ENCODE measurements around the gene FBXO46.

DNA sequence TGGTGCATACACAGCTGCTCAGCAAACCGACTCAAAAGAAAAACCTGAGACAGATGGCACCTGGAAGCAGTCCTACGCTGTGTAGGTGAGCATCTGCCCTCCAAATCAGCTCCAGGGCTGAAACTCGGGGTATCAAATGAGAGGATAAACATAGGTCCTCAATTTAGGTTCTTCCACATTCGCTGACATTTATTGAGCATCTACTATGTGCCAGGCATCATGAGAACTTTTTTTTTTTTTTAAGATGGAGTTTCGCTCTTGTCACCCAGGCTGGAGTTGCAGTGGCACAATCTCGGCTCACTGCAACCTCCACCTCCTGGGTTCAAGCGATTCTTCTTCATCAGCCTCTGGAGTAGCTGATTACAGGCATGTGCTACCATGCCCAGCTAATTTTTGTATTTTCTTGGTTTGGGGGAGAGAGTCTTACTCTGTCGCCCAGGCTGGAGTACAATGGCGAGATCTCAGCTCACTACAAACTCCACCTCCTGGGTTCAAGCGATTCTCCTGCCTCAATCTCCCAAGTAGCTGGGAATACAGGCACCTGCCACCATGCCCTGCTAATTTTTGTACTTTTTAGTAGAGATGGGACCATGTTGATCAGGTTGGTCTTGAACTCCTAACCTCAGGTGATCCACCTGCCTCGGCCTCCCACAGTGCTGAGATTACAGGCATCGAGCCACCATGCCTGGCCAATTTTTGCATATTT lies 24.8 kb downstream of the FBXO46 start:
- TF ChIP-seq, protein P1, sequence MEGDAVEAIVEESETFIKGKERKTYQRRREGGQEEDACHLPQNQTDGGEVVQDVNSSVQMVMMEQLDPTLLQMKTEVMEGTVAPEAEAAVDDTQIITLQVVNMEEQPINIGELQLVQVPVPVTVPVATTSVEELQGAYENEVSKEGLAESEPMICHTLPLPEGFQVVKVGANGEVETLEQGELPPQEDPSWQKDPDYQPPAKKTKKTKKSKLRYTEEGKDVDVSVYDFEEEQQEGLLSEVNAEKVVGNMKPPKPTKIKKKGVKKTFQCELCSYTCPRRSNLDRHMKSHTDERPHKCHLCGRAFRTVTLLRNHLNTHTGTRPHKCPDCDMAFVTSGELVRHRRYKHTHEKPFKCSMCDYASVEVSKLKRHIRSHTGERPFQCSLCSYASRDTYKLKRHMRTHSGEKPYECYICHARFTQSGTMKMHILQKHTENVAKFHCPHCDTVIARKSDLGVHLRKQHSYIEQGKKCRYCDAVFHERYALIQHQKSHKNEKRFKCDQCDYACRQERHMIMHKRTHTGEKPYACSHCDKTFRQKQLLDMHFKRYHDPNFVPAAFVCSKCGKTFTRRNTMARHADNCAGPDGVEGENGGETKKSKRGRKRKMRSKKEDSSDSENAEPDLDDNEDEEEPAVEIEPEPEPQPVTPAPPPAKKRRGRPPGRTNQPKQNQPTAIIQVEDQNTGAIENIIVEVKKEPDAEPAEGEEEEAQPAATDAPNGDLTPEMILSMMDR (conservative IDR thresholded peaks at IDR 0.05): no peak
- TF ChIP-seq EZH2 (IDR thresholded peaks at IDR 0.05; ENCODE audit: low read depth): no peak

Measured in PC-9 (cell line).